ENCODE data around the gene NRXN2. TPM values are rescaled to one million over a fixed set of nuclear protein-coding genes. Genes with fewer than 3 reads are reported as not detected.

Gene NRXN2
- polyA plus RNA-seq, 1 experiment: 0.20 TPM

- no peak overlapping the region for H3K4me3 ChIP-seq (ENCODE audit: low read depth, low read length)
- CTCF ChIA-PET: no interaction called here
- POLR2A ChIA-PET: no interaction called here
- peaks cover 48% of the 10 kb centered on the region for H3K27me3 ChIP-seq (ENCODE audit: control insufficient read depth, insufficient read depth, low read length)
- TF ChIP-seq, protein P1, sequence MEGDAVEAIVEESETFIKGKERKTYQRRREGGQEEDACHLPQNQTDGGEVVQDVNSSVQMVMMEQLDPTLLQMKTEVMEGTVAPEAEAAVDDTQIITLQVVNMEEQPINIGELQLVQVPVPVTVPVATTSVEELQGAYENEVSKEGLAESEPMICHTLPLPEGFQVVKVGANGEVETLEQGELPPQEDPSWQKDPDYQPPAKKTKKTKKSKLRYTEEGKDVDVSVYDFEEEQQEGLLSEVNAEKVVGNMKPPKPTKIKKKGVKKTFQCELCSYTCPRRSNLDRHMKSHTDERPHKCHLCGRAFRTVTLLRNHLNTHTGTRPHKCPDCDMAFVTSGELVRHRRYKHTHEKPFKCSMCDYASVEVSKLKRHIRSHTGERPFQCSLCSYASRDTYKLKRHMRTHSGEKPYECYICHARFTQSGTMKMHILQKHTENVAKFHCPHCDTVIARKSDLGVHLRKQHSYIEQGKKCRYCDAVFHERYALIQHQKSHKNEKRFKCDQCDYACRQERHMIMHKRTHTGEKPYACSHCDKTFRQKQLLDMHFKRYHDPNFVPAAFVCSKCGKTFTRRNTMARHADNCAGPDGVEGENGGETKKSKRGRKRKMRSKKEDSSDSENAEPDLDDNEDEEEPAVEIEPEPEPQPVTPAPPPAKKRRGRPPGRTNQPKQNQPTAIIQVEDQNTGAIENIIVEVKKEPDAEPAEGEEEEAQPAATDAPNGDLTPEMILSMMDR (IDR thresholded peaks at IDR 0.05; ENCODE audit: insufficient read depth, low read depth, low read length): no peak
- DNase-seq (ENCODE audit: low read depth): no peak
- H3K36me3 ChIP-seq (ENCODE audit: control insufficient read depth, insufficient read depth, low read length): no peaks in the 10 kb centered on the region
Measured at GRCh38 chr11:64713016-64713707, 9.8 kb downstream of the NRXN2 start.

GRCh38 chr11:64712430-64713015, 10.5 kb downstream of the NRXN2 start:
- ChIA-PET CTCF (no interaction called here), POLR2A (no interaction called here)
- DNase-seq (ENCODE audit: low read depth): no peak
- Histone ChIP-seq H3K36me3 (ENCODE audit: control insufficient read depth, insufficient read depth, low read length) (no peaks in the 10 kb centered on the region), H3K27me3 (ENCODE audit: control insufficient read depth, insufficient read depth, low read length) (peaks cover 44% of the 10 kb centered on the region), H3K4me3 (ENCODE audit: low read depth, low read length) (no peak overlapping the region)
- TF ChIP-seq, protein P1 (IDR thresholded peaks at IDR 0.05; ENCODE audit: insufficient read depth, low read depth, low read length): no peak

DNA sequence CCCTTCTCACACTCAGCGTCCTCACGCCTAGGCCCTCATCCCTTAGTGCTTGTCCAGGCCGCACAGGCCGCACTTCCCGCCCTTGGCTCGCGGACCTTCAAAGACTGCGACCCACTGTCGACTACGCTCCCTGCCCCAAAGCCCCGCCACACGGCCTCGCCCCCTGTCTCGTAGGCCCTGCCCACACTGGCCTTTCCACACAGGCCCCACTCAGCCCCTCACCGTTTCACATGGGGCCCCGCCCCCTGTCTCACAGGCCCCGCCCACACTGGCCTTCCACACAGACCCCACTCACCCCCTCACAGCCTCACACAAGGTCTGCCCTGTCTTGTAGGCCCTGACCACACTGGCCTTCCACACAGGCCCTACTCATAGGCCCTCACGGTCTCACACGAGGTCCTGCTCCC, 11.0 kb downstream of the NRXN2 start:
- ChIA-PET CTCF (no interaction called here), POLR2A (no interaction called here)
- no peak for DNase-seq (ENCODE audit: low read depth)
- H3K27me3 ChIP-seq (ENCODE audit: control insufficient read depth, insufficient read depth, low read length): peaks cover 38% of the 10 kb centered on the region
- TF ChIP-seq, protein P1 (IDR thresholded peaks at IDR 0.05; ENCODE audit: insufficient read depth, low read depth, low read length): no peak
- no peaks in the 10 kb centered on the region for H3K36me3 ChIP-seq (ENCODE audit: control insufficient read depth, insufficient read depth, low read length)
- no peak overlapping the region for H3K4me3 ChIP-seq (ENCODE audit: low read depth, low read length)

GRCh38 chr11:64711138-64711955, 11.7 kb downstream of the NRXN2 start:
- H3K27me3 ChIP-seq (ENCODE audit: control insufficient read depth, insufficient read depth, low read length): peaks cover 33% of the 10 kb centered on the region
- CTCF ChIA-PET: interaction anchor here (1.0 to 1.4 kb wide), 2 partner anchors 23 to 60 kb away, joined by 3 read pairs; no protein-coding TSS in a partner anchor
- POLR2A ChIA-PET: no interaction called here
- H3K4me3 ChIP-seq (ENCODE audit: low read depth, low read length): no peak overlapping the region
- H3K36me3 ChIP-seq (ENCODE audit: control insufficient read depth, insufficient read depth, low read length): no peaks in the 10 kb centered on the region
- DNase-seq (ENCODE audit: low read depth): no peak
- TF ChIP-seq, protein P1 (IDR thresholded peaks at IDR 0.05; ENCODE audit: insufficient read depth, low read depth, low read length): no peak
